MM.1S (cell line): ENCODE results near the gene TMEM51.

Experiments
- CTCF ChIP-seq: fragments of 300-600 bp; sonication (generic); IDR thresholded peaks from 2 replicates; pipeline ENCODE4 v1.5.1; 2016; ENCODE audit warnings: antibody characterized with exemption, low read length, mixed read lengths
- EZH2 ChIP-seq: fragments of 300-600 bp; sonication (generic); optimal IDR thresholded peaks from 2 replicates; pipeline ENCODE3; 2017; ENCODE audit warnings: low read depth, mild to moderate bottlenecking, antibody characterized with exemption, low read length, mixed read lengths

GRCh38 chr1:15170071-15170470 is 16.5 kb downstream of the TMEM51 start:
- TF ChIP-seq EZH2 (no peak), CTCF (no peak)
